Upper lobe of left lung (tissue), 6 donors: ENCODE results near the gene DTL. TPM values are rescaled to one million over a fixed set of nuclear protein-coding genes. Genes with fewer than 3 reads are reported as not detected.

Source experiments
- ATAC-seq, 2 donors: fragments of 200-7000 bp; cut with Tn5 transposase; one replicate each; pipeline ENCODE4 v1.9.1; 2022; ENCODE audit warnings: mild to moderate bottlenecking in 2 of 2, moderate library complexity in 2 of 2; ENCODE audit not compliant: low FRiP score in 2 of 2
- DNase-seq, 2 donors: peaks; one replicate each; pipeline ENCODE4 v3.0.0-alpha.2; 2019 to 2020
- H3K27ac ChIP-seq, 4 donors: fragments of 200-600 bp; sonication (generic); one replicate each; pipeline ENCODE4 v1.5.1; 2016 to 2019
- H3K27me3 ChIP-seq, 4 donors: fragments of 200-600 bp; sonication (generic); one replicate each; pipeline ENCODE4 v1.5.1; 2017 to 2019
- H3K36me3 ChIP-seq, 4 donors: fragments of 200-600 bp; sonication (generic); one replicate each; pipeline ENCODE4 v1.5.1; 2016 to 2019
- H3K4me1 ChIP-seq, 4 donors: fragments of 200-600 bp; sonication (generic); one replicate each; pipeline ENCODE4 v1.5.1; 2018 to 2019
- H3K4me3 ChIP-seq, 4 donors: fragments of 200-600 bp; sonication (generic); one replicate each; pipeline ENCODE4 v1.5.1; 2017 to 2019; ENCODE audit warnings: mild to moderate bottlenecking in 2 of 4, moderate library complexity in 1 of 4
- H3K9me3 ChIP-seq, 4 donors: fragments of 200-600 bp; sonication (generic); one replicate each; pipeline ENCODE4 v1.5.1; 2018 to 2019
- CTCF ChIP-seq, 6 experiments: fragments of 450-650 bp in 4 of 6; fragments of 200-600 bp in 2 of 6; sonication (generic) in 2 of 6; IDR thresholded peaks; one replicate each; pipeline ENCODE4 v1.5.1; 2016 to 2019; ENCODE audit warnings: antibody characterized with exemption in 6 of 6
- EP300 ChIP-seq, 4 donors: sonication (generic); formaldehyde crosslinking; IDR thresholded peaks; one replicate each; pipeline ENCODE4 v1.5.1; 2017; ENCODE audit warnings: antibody characterized with exemption in 4 of 4, control low read depth in 2 of 4
- POLR2A ChIP-seq, 4 donors: fragments of 450-650 bp; IDR thresholded peaks; one replicate each; pipeline ENCODE4 v1.5.1; 2016 to 2017; ENCODE audit warnings: antibody characterized with exemption in 4 of 4, mild to moderate bottlenecking in 2 of 4
- POLR2AphosphoS5 ChIP-seq, 2 donors: sonication (generic); formaldehyde crosslinking; IDR thresholded peaks; one replicate each; pipeline ENCODE4 v1.5.1; 2017; ENCODE audit warnings: antibody characterized with exemption in 2 of 2
- WGBS, 2 donors: methylation state at CpG; one replicate each; pipeline ENCODE4 v1.1.5; 2017 to 2018; 5-methylcytosine and 5-hydroxymethylcytosine counted together
- total RNA-seq, 6 donors: library from RNA; depleted of rRNA in 4 of 6; stranded (reverse); fragments of >200 nt in 4 of 6; gene quantifications; one replicate each; pipeline versions ENCODE4 v1.1.0 to v1.2.1, GENCODE V29; 2016 to 2021
- donor health status: DM: no; HTN: no; CAD: no; lungs with moderate emphysema.
- donor health status: DM: no; HTN: yes; CAD: no; lungs with severe emphysema.

The DTL gene
- total RNA-seq, 6 donors from 2014 or later: 0.92 to 5.9 (median 2.2) TPM

DNA sequence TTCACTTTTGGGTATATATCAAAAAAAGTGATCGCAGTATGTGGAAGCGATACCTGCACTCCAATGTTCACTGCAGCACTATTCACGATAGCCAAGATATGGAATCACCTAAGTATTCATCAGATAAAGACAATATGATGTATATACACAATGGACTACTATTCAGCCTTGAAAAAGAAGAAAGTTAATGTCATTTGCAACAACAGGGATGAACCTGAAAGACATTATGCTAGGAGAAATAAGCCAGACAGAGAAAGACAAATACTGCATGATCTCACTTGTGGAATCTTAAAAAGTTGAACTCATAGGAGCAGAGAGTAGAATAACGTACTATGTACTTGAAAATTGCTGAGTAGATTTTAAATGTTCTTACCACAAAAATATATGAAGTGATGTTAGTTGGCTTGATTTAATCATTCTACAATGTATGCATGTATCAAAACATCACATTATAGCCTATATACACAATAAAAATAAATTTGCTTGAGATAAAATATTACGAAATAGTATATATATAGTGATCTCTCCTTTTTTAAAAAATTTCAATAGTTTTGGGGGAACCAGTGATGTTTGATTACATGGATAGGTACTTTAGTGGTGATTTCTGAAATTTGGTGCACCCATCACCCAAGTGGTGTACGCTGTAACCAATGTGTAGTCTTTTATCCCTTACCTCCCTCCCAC, 56.0 kb downstream of the DTL start:
- Histone ChIP-seq H3K4me1 (peaks cover 10 to 27% (median 17%) of the 10 kb centered on the region in 4 donors), H3K36me3 (no peaks in the 10 kb centered on the region), H3K27me3 (no peaks in the 10 kb centered on the region), H3K4me3 (no peak overlapping the region), H3K9me3 (no peaks in the 10 kb centered on the region), H3K27ac (no peak overlapping the region)
- TF ChIP-seq POLR2AphosphoS5 (IDR thresholded peaks at IDR 0.05) (no peak), EP300 (IDR thresholded peaks at IDR 0.05) (no peak), CTCF (IDR thresholded peaks at IDR 0.05) (no peak), POLR2A (IDR thresholded peaks at IDR 0.05) (no peak)
- DNase-seq (no peak), ATAC-seq (no peak)
- WGBS, 2 donors: 78 to 81% methylated on average over 6 of the region's 6 CpGs

DNA sequence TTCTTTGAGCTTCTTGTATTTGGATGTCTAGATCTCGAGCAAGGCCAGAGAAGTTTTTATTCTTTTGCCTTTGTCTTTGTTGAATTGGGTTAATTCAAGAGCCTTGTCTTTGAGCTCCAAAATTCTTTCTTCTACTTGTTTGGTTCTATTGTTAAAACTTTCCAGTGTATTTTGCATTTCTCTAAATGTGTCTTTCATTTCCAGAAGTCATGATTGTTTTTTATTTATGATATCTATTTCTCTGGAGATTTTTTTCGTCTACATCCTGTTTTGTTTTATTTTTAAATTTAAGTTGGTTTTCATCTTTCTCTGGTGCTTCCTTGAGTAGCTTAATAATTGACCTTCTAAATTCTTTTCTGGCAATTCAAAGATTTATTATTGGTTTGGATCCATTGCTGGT, 61.8 kb downstream of the DTL start:
- Histone ChIP-seq H3K4me3 (no peak overlapping the region), H3K4me1 (no peaks in the 10 kb centered on the region), H3K9me3 (no peaks in the 10 kb centered on the region), H3K36me3 (no peaks in the 10 kb centered on the region), H3K27me3 (no peaks in the 10 kb centered on the region), H3K27ac (no peak overlapping the region)
- DNase-seq: no peak
- ATAC-seq: no peak
- TF ChIP-seq CTCF (IDR thresholded peaks at IDR 0.05): no peak
- TF ChIP-seq POLR2AphosphoS5 (IDR thresholded peaks at IDR 0.05): no peak
- no peak for TF ChIP-seq EP300 (IDR thresholded peaks at IDR 0.05)
- 94 to 95% methylated on average over 2 of the region's 2 CpGs for WGBS, 2 donors

GRCh38 chr1:212098310-212098709, 62.8 kb downstream of the DTL start:
- Histone ChIP-seq H3K4me3 (no peak overlapping the region), H3K4me1 (no peaks in the 10 kb centered on the region), H3K36me3 (no peaks in the 10 kb centered on the region), H3K27ac (no peak overlapping the region), H3K27me3 (no peaks in the 10 kb centered on the region), H3K9me3 (no peaks in the 10 kb centered on the region)
- no peak for DNase-seq
- 90 to 94% methylated on average over 9 of the region's 9 CpGs for WGBS, 2 donors
- TF ChIP-seq POLR2A (IDR thresholded peaks at IDR 0.05) (no peak), POLR2AphosphoS5 (IDR thresholded peaks at IDR 0.05) (no peak), CTCF (IDR thresholded peaks at IDR 0.05) (no peak)
- ATAC-seq: no peak

DNA sequence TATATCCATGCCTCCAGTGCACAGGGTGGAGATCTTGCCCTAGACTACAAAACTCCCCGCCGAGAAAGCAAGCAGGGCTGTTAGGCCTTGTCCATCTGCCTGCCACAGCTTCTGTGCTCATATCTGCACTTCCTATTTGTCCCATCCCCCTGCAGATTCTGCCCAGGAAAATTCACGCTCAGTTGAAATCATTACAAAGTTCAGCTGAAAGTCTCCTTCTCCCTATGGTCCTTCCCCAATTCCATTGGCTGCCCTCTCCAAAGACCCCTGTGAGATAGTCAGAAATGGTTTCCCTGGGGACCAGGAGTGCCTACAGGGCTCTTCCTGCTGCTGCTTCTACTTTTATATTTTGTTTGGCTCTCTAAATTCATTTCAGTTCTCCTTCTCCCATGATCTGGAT, 63.2 kb downstream of the DTL start:
- no peaks in the 10 kb centered on the region for H3K36me3 ChIP-seq
- no peak for ATAC-seq
- no peaks in the 10 kb centered on the region for H3K27me3 ChIP-seq
- H3K4me1 ChIP-seq: no peaks in the 10 kb centered on the region
- TF ChIP-seq EP300 (IDR thresholded peaks at IDR 0.05) (no peak), CTCF (IDR thresholded peaks at IDR 0.05) (no peak), POLR2A (IDR thresholded peaks at IDR 0.05) (no peak), POLR2AphosphoS5 (IDR thresholded peaks at IDR 0.05) (no peak)
- H3K9me3 ChIP-seq: no peaks in the 10 kb centered on the region
- no peak for DNase-seq
- H3K4me3 ChIP-seq: no peak overlapping the region
- WGBS, 2 donors: 82 to 90% methylated on average over 3 of the region's 3 CpGs
- no peak overlapping the region for H3K27ac ChIP-seq

GRCh38 chr1:212101251-212101650, 65.7 kb downstream of the DTL start:
- TF ChIP-seq POLR2A (IDR thresholded peaks at IDR 0.05) (no peak), EP300 (IDR thresholded peaks at IDR 0.05) (no peak), POLR2AphosphoS5 (IDR thresholded peaks at IDR 0.05) (no peak), CTCF (IDR thresholded peaks at IDR 0.05) (no peak)
- DNase-seq (no peak), ATAC-seq (no peak)
- H3K9me3 ChIP-seq: no peaks in the 10 kb centered on the region
- H3K4me3 ChIP-seq: no peak overlapping the region
- H3K36me3 ChIP-seq: no peaks in the 10 kb centered on the region
- no peak overlapping the region for H3K27ac ChIP-seq
- no peaks in the 10 kb centered on the region for H3K27me3 ChIP-seq
- H3K4me1 ChIP-seq: peaks cover 0 to 8% (median 3%) of the 10 kb centered on the region in 4 donors
